ENCODE results near the gene DPYSL4.
A peak's percentile ranks its signal among the peaks of the same experiment; 100 is the strongest.

DPYSL4 gene

GRCh38 chr10:132226586-132227405 is 40.0 kb downstream of the DPYSL4 start:
- DNase-seq (ENCODE audit: low read depth in 3 of 3), result no peak

- DNase-seq (ENCODE audit: low read depth in 3 of 3), result no peak
Observed at GRCh38 chr10:132227851-132228390, 41.2 kb downstream of the DPYSL4 start.

- no peak for DNase-seq (ENCODE audit: low read depth in 3 of 3)
Observed at GRCh38 chr10:132228616-132229015, 41.9 kb downstream of the DPYSL4 start.

GRCh38 chr10:132229096-132229495 is 42.3 kb downstream of the DPYSL4 start:
- DNase-seq (ENCODE audit: low read depth in 3 of 3), result no peak

GRCh38 chr10:132229834-132230556 is 43.2 kb downstream of the DPYSL4 start:
- DNase-seq (ENCODE audit: low read depth in 3 of 3), result peak in 1 of 3 experiments; percentile 42

- DNase-seq (ENCODE audit: low read depth in 3 of 3), result no peak
Observed at GRCh38 chr10:132230557-132231210, 43.9 kb downstream of the DPYSL4 start.

GRCh38 chr10:132231656-132232022 is 44.9 kb downstream of the DPYSL4 start:
- no peak for DNase-seq (ENCODE audit: low read depth in 3 of 3)

GRCh38 chr10:132232023-132232951 is 45.5 kb downstream of the DPYSL4 start:
- peak in 1 of 3 experiments; percentile 33 for DNase-seq (ENCODE audit: low read depth in 3 of 3)

GRCh38 chr10:132232981-132233380 is 46.2 kb downstream of the DPYSL4 start:
- DNase-seq (ENCODE audit: low read depth in 3 of 3), result no peak

GRCh38 chr10:132233501-132234085 is 46.8 kb downstream of the DPYSL4 start:
- DNase-seq (ENCODE audit: low read depth in 3 of 3), result no peak

- DNase-seq (ENCODE audit: low read depth in 3 of 3), result no peak
Observed at GRCh38 chr10:132234860-132235259, 48.1 kb downstream of the DPYSL4 start.

- DNase-seq (ENCODE audit: low read depth in 3 of 3), result no peak
Observed at GRCh38 chr10:132236161-132236560, 49.4 kb downstream of the DPYSL4 start.

- no peak for DNase-seq (ENCODE audit: low read depth in 3 of 3)
Observed at GRCh38 chr10:132236881-132237280, 50.1 kb downstream of the DPYSL4 start.

GRCh38 chr10:132237396-132237795 is 50.6 kb downstream of the DPYSL4 start:
- DNase-seq (ENCODE audit: low read depth in 3 of 3), result no peak

GRCh38 chr10:132237871-132238270 is 51.1 kb downstream of the DPYSL4 start:
- no peak for DNase-seq (ENCODE audit: low read depth in 3 of 3)

- DNase-seq (ENCODE audit: low read depth in 3 of 3), result no peak
Observed at GRCh38 chr10:132238371-132239125, 51.8 kb downstream of the DPYSL4 start.

GRCh38 chr10:132239126-132240031 is 52.6 kb downstream of the DPYSL4 start:
- no peak for DNase-seq (ENCODE audit: low read depth in 3 of 3)

GRCh38 chr10:132240156-132240555 is 53.4 kb downstream of the DPYSL4 start:
- no peak for DNase-seq (ENCODE audit: low read depth in 3 of 3)

- DNase-seq (ENCODE audit: low read depth in 3 of 3), result no peak
Observed at GRCh38 chr10:132240581-132240980, 53.8 kb downstream of the DPYSL4 start.

Data from stimulated activated CD4-positive, alpha-beta T cell treated with anti-CD3 and anti-CD28 coated beads, TNF-alpha, amount 100 ng/mL, for 24 hours (primary cell).